ENCODE data around the gene LRP8.

DNA sequence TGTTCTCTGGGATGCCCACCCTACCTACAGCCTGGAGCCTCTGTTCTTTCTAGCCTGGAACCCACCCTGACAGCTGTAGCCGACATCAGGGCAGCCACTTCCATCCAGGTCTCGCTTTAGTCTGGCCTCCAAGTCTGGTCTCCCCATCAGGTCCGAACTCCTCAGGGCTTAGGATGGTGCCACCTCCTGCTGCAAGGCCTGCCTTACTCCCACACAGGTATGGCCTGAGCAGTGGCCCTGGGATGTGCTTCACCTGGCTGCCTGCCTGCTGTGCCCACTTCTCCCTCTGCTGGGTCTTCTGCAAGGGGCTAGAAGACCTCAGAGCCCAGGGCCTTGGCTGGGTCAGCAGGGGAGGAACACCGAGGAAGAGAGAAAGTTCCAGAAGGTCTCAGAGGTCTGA lies 53.8 kb downstream of the LRP8 start:
- TF ChIP-seq, protein P1, sequence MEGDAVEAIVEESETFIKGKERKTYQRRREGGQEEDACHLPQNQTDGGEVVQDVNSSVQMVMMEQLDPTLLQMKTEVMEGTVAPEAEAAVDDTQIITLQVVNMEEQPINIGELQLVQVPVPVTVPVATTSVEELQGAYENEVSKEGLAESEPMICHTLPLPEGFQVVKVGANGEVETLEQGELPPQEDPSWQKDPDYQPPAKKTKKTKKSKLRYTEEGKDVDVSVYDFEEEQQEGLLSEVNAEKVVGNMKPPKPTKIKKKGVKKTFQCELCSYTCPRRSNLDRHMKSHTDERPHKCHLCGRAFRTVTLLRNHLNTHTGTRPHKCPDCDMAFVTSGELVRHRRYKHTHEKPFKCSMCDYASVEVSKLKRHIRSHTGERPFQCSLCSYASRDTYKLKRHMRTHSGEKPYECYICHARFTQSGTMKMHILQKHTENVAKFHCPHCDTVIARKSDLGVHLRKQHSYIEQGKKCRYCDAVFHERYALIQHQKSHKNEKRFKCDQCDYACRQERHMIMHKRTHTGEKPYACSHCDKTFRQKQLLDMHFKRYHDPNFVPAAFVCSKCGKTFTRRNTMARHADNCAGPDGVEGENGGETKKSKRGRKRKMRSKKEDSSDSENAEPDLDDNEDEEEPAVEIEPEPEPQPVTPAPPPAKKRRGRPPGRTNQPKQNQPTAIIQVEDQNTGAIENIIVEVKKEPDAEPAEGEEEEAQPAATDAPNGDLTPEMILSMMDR (IDR thresholded peaks at IDR 0.05): no peak
- TF ChIP-seq POLR2A (IDR thresholded peaks at IDR 0.05): no peak

Data from heart left ventricle (tissue), 13 donors.